HCT116 (cell line): Measurements from ENCODE around the gene PCDHB14. TPM values are rescaled to one million over a fixed set of nuclear protein-coding genes. Genes with fewer than 3 reads are reported as not detected.
"Not testable (repeated sequence)": the region's sequence is repeated elsewhere in the genome, so short reads cannot be mapped to it uniquely, and the experiment has no call there.

Experiments used
- ATAC-seq: fragments of 200-7000 bp; cut with Tn5 transposase; 2 replicates; pipeline ENCODE4 v1.9.1; 2020; ENCODE audit warnings: mild to moderate bottlenecking, moderate library complexity
- BruUV-seq: library from RNA; stranded (reverse); fragments of 400-500 nt; replicated peaks from 2 replicates; lab custom pipeline; 2021; lab: Mats Ljungman, UMichigan
- CTCF ChIA-PET: fragments of 300-600 bp; sonication (Branson Sonifier 250); formaldehyde crosslinking; loops from one replicate; lab custom pipeline; 2021; ENCODE audit warnings: antibody characterized with exemption; lab: Charles Lee
- POLR2A ChIA-PET: fragments of 300-600, 350-600 bp; sonication (Branson Sonifier 250); formaldehyde crosslinking; loops from one replicate; lab custom pipeline; 2021; ENCODE audit warnings: antibody characterized with exemption; lab: Charles Lee
- RAD21 ChIA-PET, 2 experiments: fragments of 300-600 bp; sonication (Branson Sonifier 250); formaldehyde crosslinking; loops; one replicate each; lab custom pipeline; 2023; ENCODE audit warnings: low total read pairs in 2 of 2; ENCODE audit not compliant: uncharacterized antibody in 2 of 2, unreplicated experiment in 2 of 2, low non-redundant PET in 1 of 2; lab: Charles Lee
- DNase-seq: peaks from one replicate; pipeline ENCODE4 v3.0.0-alpha.2; 2010; ENCODE audit warnings: low read depth, low spot score
- H2AFZ ChIP-seq: fragments of 200-600 bp; shearing (Covaris generic), sonication (generic); 2 replicates; pipeline ENCODE4 v1.6.1; 2017; ENCODE audit warnings: low read depth, mixed run types, mixed read lengths, antibody characterized with exemption, low read length; ENCODE audit not compliant: poor library complexity, severe bottlenecking
- H3K27ac ChIP-seq: 2 replicates; pipeline ENCODE4 v1.5.1; 2012; ENCODE audit warnings: low read depth, low read length
- H3K27me3 ChIP-seq: fragments of 200-600 bp; sonication (generic); 2 replicates; pipeline ENCODE4 v1.6.1; 2016; ENCODE audit warnings: mixed run types, low read length, mixed read lengths; ENCODE audit not compliant: insufficient read depth
- H3K36me3 ChIP-seq, 2 experiments: fragments of 200-500 bp in 1 of 2; fragments of 200-600 bp in 1 of 2; sonication (Bioruptor generic) in 1 of 2; sonication (generic) in 1 of 2; 2 replicates each; pipeline versions ENCODE4 v1.5.1 to v1.6.1; 2014 to 2016; ENCODE audit warnings: low read length in 2 of 2, inconsistent platforms in 1 of 2, mixed read lengths in 1 of 2, mixed run types in 1 of 2; ENCODE audit not compliant: insufficient read depth in 2 of 2, control insufficient read depth in 1 of 2
- H3K4me1 ChIP-seq, 2 experiments: fragments of 200-600 bp in 1 of 2; sonication (generic) in 1 of 2; 2 replicates each; pipeline versions ENCODE4 v1.5.1 to v1.6.1; 2012 to 2017; ENCODE audit warnings: low read length in 2 of 2, inconsistent platforms in 1 of 2, mild to moderate bottlenecking in 1 of 2, mixed read lengths in 1 of 2, mixed run types in 1 of 2, moderate library complexity in 1 of 2; ENCODE audit not compliant: insufficient read depth in 2 of 2, control insufficient read depth in 1 of 2
- H3K4me2 ChIP-seq: fragments of 200-600 bp; sonication (generic); 2 replicates; pipeline ENCODE4 v1.6.1; 2017; ENCODE audit warnings: mixed run types, low read length, mixed read lengths
- H3K4me3 ChIP-seq, 2 experiments: fragments of 200-600 bp in 1 of 2; sonication (generic) in 1 of 2; replicated peaks in 1 of 2; 2 replicates each; pipeline ENCODE4 v1.5.1; 2011 to 2016; ENCODE audit warnings: low read length in 2 of 2, control low read depth in 1 of 2, low read depth in 1 of 2, mild to moderate bottlenecking in 1 of 2, mixed read lengths in 1 of 2, mixed run types in 1 of 2
- H3K79me2 ChIP-seq: fragments of 200-600 bp; sonication (generic); 2 replicates; pipeline ENCODE4 v1.6.1; 2017; ENCODE audit warnings: mild to moderate bottlenecking, mixed run types, low read length, moderate library complexity, mixed read lengths; ENCODE audit not compliant: insufficient read depth
- H3K9ac ChIP-seq: fragments of 200-600 bp; sonication (generic); 2 replicates; pipeline ENCODE4 v1.6.1; 2016; ENCODE audit warnings: low read length, mixed read lengths
- H3K9me2 ChIP-seq: fragments of 200-600 bp; sonication (generic), shearing (Covaris generic); 2 replicates; pipeline ENCODE4 v1.6.1; 2017; ENCODE audit warnings: mixed run types, mild to moderate bottlenecking, moderate library complexity; ENCODE audit not compliant: insufficient read depth
- H3K9me3 ChIP-seq, 2 experiments: fragments of 200-500 bp in 1 of 2; fragments of 200-600 bp in 1 of 2; sonication (Bioruptor generic) in 1 of 2; sonication (generic) in 1 of 2; 2 replicates each; pipeline ENCODE4 v1.6.1; 2014 to 2017; ENCODE audit warnings: low read length in 2 of 2, mixed read lengths in 2 of 2, inconsistent platforms in 1 of 2, low read depth in 1 of 2, mild to moderate bottlenecking in 1 of 2, mixed run types in 1 of 2, moderate library complexity in 1 of 2; ENCODE audit not compliant: control insufficient read depth in 1 of 2, insufficient read depth in 1 of 2
- H4K20me1 ChIP-seq: fragments of 200-600 bp; sonication (generic), shearing (Covaris generic); 2 replicates; pipeline ENCODE4 v1.6.1; 2017; ENCODE audit warnings: mixed run types, mild to moderate bottlenecking, moderate library complexity; ENCODE audit not compliant: insufficient read depth
- CBX3 ChIP-seq: IDR thresholded peaks from 2 replicates; pipeline ENCODE4 v1.6.1; 2012; ENCODE audit warnings: low read depth
- EGR1 ChIP-seq: IDR thresholded peaks from 2 replicates; pipeline ENCODE4 v1.6.1; 2012; ENCODE audit warnings: low read depth
- EZH2 ChIP-seq: fragments of 200-600 bp; sonication (generic); IDR thresholded peaks from 2 replicates; pipeline ENCODE4 v1.6.1; 2017; ENCODE audit warnings: antibody characterized with exemption, mixed run types
- EZH2phosphoT487 ChIP-seq: fragments of 200-600 bp; IDR thresholded peaks from 2 replicates; pipeline ENCODE4 v1.6.1; 2018; ENCODE audit warnings: antibody characterized with exemption, borderline replicate concordance
- FOSL1 ChIP-seq: IDR thresholded peaks from 2 replicates; pipeline ENCODE4 v1.6.1; 2012; ENCODE audit warnings: low read depth
- SP1 ChIP-seq: IDR thresholded peaks from 2 replicates; pipeline ENCODE4 v1.6.1; 2012; ENCODE audit warnings: low read depth
- SRF ChIP-seq: IDR thresholded peaks from 2 replicates; pipeline ENCODE4 v1.6.1; 2012; ENCODE audit warnings: low read depth
- TCF7L2 ChIP-seq: IDR thresholded peaks from 2 replicates; pipeline ENCODE4 v1.7.0; 2011; ENCODE audit warnings: borderline replicate concordance, inconsistent platforms; ENCODE audit not compliant: insufficient read depth, insufficient read length; ENCODE audit errors: extremely low read depth
- ZFX ChIP-seq: fragments of 450-650 bp; IDR thresholded peaks from 2 replicates; pipeline ENCODE4 v1.6.1; 2017
- ZNF274 ChIP-seq: fragments of 200-500 bp; sonication (Bioruptor generic); IDR thresholded peaks from 2 replicates; pipeline ENCODE4 v1.6.1; 2014; ENCODE audit warnings: mild to moderate bottlenecking, low read depth, low read length, inconsistent platforms
- intact Hi-C: fragments of 100-400 bp; cut with micrococcal nuclease; formaldehyde crosslinking; loops from 2 replicates; pipeline ENCODE4 v1.10.0; 2022
- total RNA-seq: library from RNA; stranded (reverse); gene quantifications from one replicate; pipeline ENCODE4 v1.2.1, GENCODE V29; 2021; ENCODE audit not compliant: unreplicated experiment
- TF ChIP-seq, protein P1 (sequence below): IDR thresholded peaks from 2 replicates; pipeline ENCODE4 v1.6.1; 2012
- TF ChIP-seq, protein P2 (sequence below): IDR thresholded peaks from 2 replicates; pipeline ENCODE4 v1.6.1; 2011; ENCODE audit warnings: mild to moderate bottlenecking, low read length, moderate library complexity; ENCODE audit not compliant: insufficient replicate concordance; ENCODE audit errors: extremely low read depth
- TF ChIP-seq, protein P3 (sequence below), 3 experiments: fragments of 200-600 bp in 1 of 3; sonication (generic) in 1 of 3; IDR thresholded peaks in 2 of 3; conservative IDR thresholded peaks in 1 of 3; 2 replicates each; pipeline ENCODE4 v1.5.1; 2012 to 2017; ENCODE audit warnings: low read depth in 2 of 3, low read length in 2 of 3, antibody characterized with exemption in 1 of 3, borderline replicate concordance in 1 of 3, control low read depth in 1 of 3, mild to moderate bottlenecking in 1 of 3, mixed read lengths in 1 of 3, mixed run types in 1 of 3, moderate library complexity in 1 of 3; ENCODE audit not compliant: insufficient read depth in 1 of 3

Gene PCDHB14
- total RNA-seq, 1 experiment from 2014 or later: 0.27 TPM

DNA sequence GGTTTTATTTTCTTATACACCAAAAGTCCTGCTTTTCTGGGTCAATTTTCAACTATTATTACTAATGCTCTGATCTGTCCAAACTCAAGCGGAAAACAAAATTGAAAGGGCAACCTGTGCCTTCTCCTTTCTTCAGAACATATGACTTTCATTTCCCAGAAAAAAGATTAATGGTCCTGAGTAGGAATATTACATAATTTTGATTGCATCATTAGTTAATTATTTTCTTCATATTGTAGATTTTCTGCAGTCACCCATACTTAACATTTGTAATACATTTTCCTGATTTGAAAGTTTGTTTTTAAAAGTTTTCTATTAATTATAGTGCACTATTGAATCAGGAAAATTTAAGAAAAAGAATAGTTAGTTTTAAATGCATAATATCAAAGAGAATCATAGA lies 47.2 kb upstream of the PCDHB14 start:
- CTCF ChIA-PET: no interaction called here
- Histone ChIP-seq H3K79me2 (no peaks in the 10 kb centered on the region), H3K9ac (no peak overlapping the region), H3K27ac (no peak overlapping the region), H3K4me2 (no peak overlapping the region), H3K4me3 (no peak overlapping the region), H3K36me3 (no peaks in the 10 kb centered on the region), H3K4me1 (no peaks in the 10 kb centered on the region), H3K9me2 (no peaks in the 10 kb centered on the region), H3K27me3 (no peaks in the 10 kb centered on the region), H3K9me3 (peaks cover 0 to 10% of the 10 kb centered on the region in 2 experiments; a peak in 3 of 4 replicates), H2AFZ (no peak overlapping the region), H4K20me1 (no peaks in the 10 kb centered on the region)
- TF ChIP-seq CBX3 (no peak), EZH2 (no peak), TCF7L2 (no peak), ZNF274 (no peak), EGR1 (no peak), SP1 (no peak), FOSL1 (no peak), ZFX (no peak), EZH2phosphoT487 (no peak), SRF (no peak)
- TF ChIP-seq, protein P1, sequence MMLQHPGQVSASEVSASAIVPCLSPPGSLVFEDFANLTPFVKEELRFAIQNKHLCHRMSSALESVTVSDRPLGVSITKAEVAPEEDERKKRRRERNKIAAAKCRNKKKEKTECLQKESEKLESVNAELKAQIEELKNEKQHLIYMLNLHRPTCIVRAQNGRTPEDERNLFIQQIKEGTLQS: no peak
- TF ChIP-seq, protein P2, sequence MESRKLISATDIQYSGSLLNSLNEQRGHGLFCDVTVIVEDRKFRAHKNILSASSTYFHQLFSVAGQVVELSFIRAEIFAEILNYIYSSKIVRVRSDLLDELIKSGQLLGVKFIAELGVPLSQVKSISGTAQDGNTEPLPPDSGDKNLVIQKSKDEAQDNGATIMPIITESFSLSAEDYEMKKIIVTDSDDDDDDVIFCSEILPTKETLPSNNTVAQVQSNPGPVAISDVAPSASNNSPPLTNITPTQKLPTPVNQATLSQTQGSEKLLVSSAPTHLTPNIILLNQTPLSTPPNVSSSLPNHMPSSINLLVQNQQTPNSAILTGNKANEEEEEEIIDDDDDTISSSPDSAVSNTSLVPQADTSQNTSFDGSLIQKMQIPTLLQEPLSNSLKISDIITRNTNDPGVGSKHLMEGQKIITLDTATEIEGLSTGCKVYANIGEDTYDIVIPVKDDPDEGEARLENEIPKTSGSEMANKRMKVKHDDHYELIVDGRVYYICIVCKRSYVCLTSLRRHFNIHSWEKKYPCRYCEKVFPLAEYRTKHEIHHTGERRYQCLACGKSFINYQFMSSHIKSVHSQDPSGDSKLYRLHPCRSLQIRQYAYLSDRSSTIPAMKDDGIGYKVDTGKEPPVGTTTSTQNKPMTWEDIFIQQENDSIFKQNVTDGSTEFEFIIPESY: no peak
- TF ChIP-seq, protein P3, sequence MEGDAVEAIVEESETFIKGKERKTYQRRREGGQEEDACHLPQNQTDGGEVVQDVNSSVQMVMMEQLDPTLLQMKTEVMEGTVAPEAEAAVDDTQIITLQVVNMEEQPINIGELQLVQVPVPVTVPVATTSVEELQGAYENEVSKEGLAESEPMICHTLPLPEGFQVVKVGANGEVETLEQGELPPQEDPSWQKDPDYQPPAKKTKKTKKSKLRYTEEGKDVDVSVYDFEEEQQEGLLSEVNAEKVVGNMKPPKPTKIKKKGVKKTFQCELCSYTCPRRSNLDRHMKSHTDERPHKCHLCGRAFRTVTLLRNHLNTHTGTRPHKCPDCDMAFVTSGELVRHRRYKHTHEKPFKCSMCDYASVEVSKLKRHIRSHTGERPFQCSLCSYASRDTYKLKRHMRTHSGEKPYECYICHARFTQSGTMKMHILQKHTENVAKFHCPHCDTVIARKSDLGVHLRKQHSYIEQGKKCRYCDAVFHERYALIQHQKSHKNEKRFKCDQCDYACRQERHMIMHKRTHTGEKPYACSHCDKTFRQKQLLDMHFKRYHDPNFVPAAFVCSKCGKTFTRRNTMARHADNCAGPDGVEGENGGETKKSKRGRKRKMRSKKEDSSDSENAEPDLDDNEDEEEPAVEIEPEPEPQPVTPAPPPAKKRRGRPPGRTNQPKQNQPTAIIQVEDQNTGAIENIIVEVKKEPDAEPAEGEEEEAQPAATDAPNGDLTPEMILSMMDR (IDR thresholded peaks at IDR 0.05 in 2 of 3, conservative IDR thresholded peaks at IDR 0.05 in 1 of 3; ENCODE audit: borderline replicate concordance in 1 of 3, insufficient read depth in 1 of 3, low read depth in 2 of 3, low read length in 2 of 3): no peak
- intact Hi-C loops: no loop called here
- DNase-seq: no peak
- RAD21 ChIA-PET: no interaction called here
- BruUV-seq: no TSS peak
- ATAC-seq: no peak
- POLR2A ChIA-PET: no interaction called here

DNA sequence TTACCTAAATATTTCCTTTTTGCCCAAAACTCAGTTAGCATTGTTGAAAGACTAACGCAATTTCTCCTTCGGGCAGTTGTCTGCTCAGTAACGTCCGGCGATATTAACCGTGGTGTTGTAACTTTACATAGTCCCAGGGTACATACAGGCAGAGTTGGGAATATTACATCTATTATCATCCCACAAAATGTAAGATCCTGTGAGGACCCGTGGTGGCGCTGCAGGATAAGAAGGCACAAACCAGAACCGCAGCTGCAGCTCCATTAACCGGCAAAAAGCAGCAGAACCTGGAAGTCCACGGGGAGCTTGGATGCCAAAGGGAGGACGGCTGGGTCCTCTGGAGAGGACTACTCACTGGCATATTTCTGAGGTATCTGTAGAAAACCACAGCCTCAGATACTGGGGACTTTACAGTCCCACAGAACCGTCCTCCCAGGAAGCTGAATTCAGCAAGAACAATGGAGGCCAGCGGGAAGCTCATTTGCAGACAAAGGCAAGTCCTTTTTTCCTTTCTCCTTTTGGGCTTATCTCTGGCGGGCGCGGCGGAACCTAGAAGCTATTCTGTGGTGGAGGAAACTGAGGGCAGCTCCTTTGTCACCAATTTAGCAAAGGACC lies 45.5 kb upstream of the PCDHB14 start, which contains the start of gene PCDHB8:
Gene PCDHB8, plus strand, starts transcription at position 214 of the 615 bp plus-strand sequence. Its CDS starts 245 bp downstream, at position 459.
- H3K27me3 ChIP-seq, H3K4me3 ChIP-seq, ATAC-seq, H3K9me2 ChIP-seq, intact Hi-C loops, BruUV-seq, H3K27ac ChIP-seq, CTCF ChIA-PET, H3K9ac ChIP-seq, DNase-seq, POLR2A ChIA-PET, H4K20me1 ChIP-seq, H3K4me1 ChIP-seq, RAD21 ChIA-PET, H3K36me3 ChIP-seq, H3K79me2 ChIP-seq, H3K4me2 ChIP-seq, H2AFZ ChIP-seq: not testable (repeated sequence)
- peaks cover 0 to 10% of the 10 kb centered on the region in 2 experiments; a peak in 2 of 4 replicates for H3K9me3 ChIP-seq
